Measurements from ENCODE around the gene FBXL2.
A peak's percentile ranks its signal among the peaks of the same experiment; 100 is the strongest.

FBXL2 gene

DNA sequence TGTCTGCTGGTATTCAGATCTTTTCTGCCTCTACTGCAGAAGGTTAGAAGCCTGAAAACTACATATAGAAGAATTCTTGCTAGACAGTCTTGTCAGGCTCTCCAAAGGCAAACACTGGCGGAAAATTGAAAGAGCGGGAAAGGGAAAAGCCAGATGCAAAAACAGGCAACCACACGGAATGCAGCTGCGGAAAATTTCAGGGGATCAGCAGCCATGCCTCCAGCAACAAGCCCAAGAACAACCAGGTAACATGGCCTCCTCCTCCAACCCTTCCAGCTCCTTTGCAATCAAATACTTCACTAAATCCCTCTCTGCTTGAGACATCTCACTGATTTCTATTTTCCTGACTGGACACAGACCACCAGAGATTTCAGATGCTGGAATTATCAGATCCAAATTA, 153.3 kb downstream of the FBXL2 start:
- no peak overlapping the region for H3K27ac ChIP-seq

DNA sequence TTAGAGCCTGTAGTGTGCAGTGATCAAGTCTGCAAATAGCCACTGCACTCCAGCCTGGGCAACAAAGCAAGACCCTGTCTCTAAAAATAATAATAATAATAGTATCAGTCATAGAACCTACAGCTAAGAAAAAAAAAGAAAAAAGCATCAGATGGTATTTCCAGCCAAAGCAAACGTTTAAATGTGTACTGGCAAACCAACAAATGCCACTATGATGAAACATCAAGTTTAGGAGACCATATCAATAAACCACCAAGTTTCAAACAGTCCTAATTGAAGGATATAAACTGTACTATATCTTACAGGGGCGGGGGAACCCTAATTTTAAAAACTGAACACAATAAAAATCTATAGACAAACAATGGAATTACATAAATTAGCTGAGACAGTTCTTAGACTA, 156.6 kb downstream of the FBXL2 start:
- H3K27ac ChIP-seq: peak overlapping the region; percentile 25; the same call in 1 of the 2 replicates
- TF ChIP-seq, protein P1, sequence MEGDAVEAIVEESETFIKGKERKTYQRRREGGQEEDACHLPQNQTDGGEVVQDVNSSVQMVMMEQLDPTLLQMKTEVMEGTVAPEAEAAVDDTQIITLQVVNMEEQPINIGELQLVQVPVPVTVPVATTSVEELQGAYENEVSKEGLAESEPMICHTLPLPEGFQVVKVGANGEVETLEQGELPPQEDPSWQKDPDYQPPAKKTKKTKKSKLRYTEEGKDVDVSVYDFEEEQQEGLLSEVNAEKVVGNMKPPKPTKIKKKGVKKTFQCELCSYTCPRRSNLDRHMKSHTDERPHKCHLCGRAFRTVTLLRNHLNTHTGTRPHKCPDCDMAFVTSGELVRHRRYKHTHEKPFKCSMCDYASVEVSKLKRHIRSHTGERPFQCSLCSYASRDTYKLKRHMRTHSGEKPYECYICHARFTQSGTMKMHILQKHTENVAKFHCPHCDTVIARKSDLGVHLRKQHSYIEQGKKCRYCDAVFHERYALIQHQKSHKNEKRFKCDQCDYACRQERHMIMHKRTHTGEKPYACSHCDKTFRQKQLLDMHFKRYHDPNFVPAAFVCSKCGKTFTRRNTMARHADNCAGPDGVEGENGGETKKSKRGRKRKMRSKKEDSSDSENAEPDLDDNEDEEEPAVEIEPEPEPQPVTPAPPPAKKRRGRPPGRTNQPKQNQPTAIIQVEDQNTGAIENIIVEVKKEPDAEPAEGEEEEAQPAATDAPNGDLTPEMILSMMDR (conservative IDR thresholded peaks at IDR 0.05): no peak

More for the DNA sequence above, 153.3 kb downstream of the FBXL2 start:
- TF ChIP-seq, protein P1 (conservative IDR thresholded peaks at IDR 0.05): no peak
